Epithelial cell of proximal tubule (primary cell): ENCODE measurements around the gene SARNP. TPM values are rescaled to one million over a fixed set of nuclear protein-coding genes. Genes with fewer than 3 reads are reported as not detected.

Source experiments
- DNase-seq: peaks from one replicate; pipeline ENCODE4 v3.0.0-alpha.2; 2011; ENCODE audit warnings: low read depth
- H3K4me3 ChIP-seq: 2 replicates; pipeline ENCODE4 v1.5.1; 2011; ENCODE audit warnings: low read depth, mild to moderate bottlenecking, low read length
- total RNA-seq: library from RNA; depleted of rRNA; stranded (reverse); fragments of >200 nt; gene quantifications from 2 replicates; pipeline ENCODE4 v1.2.3, GENCODE V29; 2015
- TF ChIP-seq, protein P1 (sequence below): conservative IDR thresholded peaks from 2 replicates; pipeline ENCODE4 v1.5.1; 2012; ENCODE audit warnings: low read depth, mild to moderate bottlenecking, low read length

SARNP gene
- total RNA-seq, 1 donor from 2014 or later: 203 TPM

DNA sequence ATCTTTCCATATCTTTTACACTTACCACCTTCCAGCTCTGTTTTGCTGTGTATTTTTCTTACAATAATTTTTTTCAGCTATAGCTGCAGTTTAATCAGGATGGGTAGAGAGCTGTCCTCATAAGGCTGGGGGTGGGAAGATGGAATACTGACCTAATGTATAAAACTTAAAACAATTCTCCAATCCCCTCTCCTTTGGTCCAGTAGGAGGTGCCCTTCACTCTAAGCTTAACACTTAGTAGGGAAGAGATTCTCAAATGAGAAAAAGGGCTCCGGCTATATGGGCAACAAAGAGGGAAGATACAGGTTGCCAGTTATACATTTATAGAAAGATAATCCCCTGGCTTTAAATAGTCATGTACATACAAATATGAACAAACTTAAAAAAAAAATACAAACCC, 3.2 kb upstream of the SARNP start:
- no peak overlapping the region for H3K4me3 ChIP-seq
- TF ChIP-seq, protein P1, sequence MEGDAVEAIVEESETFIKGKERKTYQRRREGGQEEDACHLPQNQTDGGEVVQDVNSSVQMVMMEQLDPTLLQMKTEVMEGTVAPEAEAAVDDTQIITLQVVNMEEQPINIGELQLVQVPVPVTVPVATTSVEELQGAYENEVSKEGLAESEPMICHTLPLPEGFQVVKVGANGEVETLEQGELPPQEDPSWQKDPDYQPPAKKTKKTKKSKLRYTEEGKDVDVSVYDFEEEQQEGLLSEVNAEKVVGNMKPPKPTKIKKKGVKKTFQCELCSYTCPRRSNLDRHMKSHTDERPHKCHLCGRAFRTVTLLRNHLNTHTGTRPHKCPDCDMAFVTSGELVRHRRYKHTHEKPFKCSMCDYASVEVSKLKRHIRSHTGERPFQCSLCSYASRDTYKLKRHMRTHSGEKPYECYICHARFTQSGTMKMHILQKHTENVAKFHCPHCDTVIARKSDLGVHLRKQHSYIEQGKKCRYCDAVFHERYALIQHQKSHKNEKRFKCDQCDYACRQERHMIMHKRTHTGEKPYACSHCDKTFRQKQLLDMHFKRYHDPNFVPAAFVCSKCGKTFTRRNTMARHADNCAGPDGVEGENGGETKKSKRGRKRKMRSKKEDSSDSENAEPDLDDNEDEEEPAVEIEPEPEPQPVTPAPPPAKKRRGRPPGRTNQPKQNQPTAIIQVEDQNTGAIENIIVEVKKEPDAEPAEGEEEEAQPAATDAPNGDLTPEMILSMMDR: peak; percentile 38
- no peak for DNase-seq

DNA sequence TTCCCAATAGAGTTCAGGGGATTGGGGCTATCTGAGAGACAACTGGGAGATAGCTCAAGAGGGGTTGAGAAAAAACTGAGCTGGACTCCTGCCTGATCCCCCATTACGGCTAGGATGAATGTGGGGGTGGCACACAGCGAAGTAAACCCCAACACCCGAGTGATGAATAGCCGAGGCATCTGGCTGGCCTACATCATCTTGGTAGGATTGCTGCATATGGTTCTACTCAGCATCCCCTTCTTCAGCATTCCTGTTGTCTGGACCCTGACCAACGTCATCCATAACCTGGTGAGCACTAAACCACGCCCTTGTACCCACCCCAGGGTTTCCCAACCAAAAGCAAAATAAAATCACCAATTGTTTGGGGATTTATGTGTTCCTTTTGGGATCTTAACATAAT, 1.4 kb upstream of the SARNP start:
- TF ChIP-seq, protein P1: no peak
- H3K4me3 ChIP-seq: peak overlapping the region; percentile 99
- DNase-seq: no peak

DNA sequence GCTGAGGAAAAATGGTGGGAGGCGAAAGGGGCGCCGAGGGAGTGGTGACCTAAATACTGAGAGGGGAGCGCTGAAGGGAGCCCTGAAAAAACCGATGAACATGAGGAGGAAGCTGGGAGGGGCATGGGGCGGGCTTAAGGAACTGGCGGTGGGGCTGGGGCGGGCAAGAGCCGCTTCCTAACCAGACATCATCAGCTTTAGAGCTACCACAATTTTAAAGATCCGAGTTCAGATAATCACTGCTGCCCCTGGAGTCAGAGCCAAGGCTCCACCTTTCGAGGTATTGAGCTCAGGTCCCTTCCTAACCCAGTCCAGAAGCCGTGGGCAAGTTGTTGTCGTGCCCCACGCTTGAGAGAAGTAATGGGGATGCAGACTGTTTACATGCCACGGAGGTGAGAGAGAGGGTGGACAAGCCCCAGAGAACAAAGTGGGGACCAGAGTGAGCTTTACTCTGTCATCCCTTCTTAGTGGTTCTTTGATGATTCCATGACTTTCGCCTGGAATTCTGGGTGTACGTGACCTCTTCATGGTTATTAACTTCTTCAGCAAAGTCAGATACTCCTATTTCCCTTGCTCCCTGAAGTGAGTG, 710 bp upstream of the SARNP start:
- TF ChIP-seq, protein P1: no peak
- peak overlapping the region; percentile 99 for H3K4me3 ChIP-seq
- DNase-seq: no peak

DNA sequence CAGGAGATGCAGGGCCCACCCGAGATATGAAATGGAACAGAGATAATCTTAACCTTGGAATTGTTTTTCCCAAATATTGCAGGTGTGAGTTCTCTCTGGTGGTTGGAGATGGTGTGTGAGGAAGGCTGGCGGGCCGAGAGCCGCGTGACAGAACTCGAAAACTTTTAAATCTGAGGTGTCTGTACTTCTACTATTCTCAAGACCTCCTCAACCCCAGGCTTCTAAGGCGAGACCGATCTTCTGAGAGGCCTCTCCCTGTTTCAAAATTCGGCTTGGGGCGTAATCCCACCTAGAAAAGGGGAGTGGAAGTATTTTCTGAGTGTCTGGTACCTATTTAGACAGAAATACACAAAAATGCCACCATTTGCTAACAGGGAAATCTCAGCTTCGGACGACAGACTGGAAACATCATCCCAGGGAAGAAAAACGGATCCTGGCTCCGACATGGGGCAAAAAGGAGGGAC, 611 bp downstream of the SARNP start:
- peak overlapping the region; percentile 99 for H3K4me3 ChIP-seq
- no peak for DNase-seq
- TF ChIP-seq, protein P1: no peak

DNA sequence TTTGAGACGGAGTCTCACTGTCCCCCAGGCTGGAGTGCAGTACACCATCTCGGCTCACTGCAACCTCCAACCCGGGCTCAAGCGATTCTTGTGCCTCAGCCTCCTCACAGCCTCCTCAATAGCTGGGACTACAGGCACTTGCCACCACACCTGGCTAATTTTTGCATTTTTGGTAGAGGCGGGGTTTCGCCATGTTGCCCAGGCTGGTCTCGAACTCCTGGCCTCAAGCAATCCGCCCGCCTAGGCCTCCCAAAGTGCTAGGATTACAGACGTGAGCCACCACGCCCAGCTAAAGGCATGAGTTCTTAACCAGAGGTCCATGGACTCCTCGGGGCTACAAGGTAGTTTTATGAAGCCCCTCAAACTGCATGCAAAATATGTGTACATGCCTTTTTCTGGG, 2.1 kb downstream of the SARNP start:
- TF ChIP-seq, protein P1: no peak
- no peak for DNase-seq
- H3K4me3 ChIP-seq: peak overlapping the region; percentile 99

DNA sequence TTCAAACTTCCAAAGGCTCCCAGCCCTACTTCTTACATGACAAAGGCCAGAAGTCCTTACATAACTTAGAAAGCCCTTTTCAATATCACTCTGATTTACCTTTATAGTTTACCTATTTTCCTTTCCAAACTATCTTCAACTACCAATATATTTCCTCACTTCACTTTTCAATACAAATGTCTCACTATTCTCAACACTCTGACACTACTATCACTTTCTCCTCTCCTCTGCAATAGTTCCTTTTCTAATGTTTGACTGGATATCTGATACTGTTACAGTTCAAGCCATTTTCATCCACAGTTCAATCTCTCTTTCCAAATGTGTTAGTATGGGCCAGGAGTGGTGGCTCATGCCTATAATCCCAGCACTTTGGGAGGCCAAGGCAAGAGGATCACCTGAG, 3.3 kb downstream of the SARNP start:
- no peak overlapping the region for H3K4me3 ChIP-seq
- no peak for DNase-seq
- TF ChIP-seq, protein P1: no peak

DNA sequence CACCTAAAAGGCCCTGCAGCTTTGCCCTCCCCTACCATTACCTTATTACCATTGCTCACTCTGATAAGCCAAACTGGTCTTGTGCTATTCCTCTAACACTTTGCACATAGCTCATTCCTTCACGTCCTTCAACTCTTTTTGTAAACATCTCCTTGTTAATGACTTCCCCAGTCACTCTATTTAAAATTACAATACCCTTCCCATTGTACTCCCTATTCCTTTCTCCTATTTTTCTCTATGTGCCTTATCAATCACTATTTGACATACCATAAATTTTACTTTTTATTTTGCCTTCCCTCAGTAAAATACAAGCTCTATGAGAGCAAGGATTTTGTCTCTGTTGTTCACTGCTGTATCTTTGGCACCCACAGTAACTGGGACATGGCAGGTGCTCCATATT, 5.4 kb downstream of the SARNP start:
- DNase-seq: no peak
- H3K4me3 ChIP-seq: no peak overlapping the region
- TF ChIP-seq, protein P1: no peak
